NCI-H460 (cell line): ENCODE data around the gene SKIC8. TPM values are rescaled to one million over a fixed set of nuclear protein-coding genes. Genes with fewer than 3 reads are reported as not detected.

Experiments used
- DNase-seq: peaks from one replicate; pipeline ENCODE4 v3.0.0-alpha.2; 2016; ENCODE audit warnings: low read depth; ENCODE audit errors: extremely low read depth
- polyA plus RNA-seq: library from polyadenylated mRNA; depleted of rRNA; stranded (reverse); fragments of >200 nt; gene quantifications from 2 replicates; pipeline ENCODE4 v1.2.3, GENCODE V29; 2014; cell fraction: nucleus; rRNA removed
- total RNA-seq: library from RNA; depleted of rRNA; stranded (reverse); fragments of >200 nt; shearing (Covaris generic); gene quantifications from 2 replicates; pipeline ENCODE4 v1.2.3, GENCODE V29; 2014; rRNA removed

Gene SKIC8
- total RNA-seq, result 73.2 and 79.6 TPM in 2 replicates
- 130 and 187 TPM in 2 replicates for polyA plus RNA-seq

DNA sequence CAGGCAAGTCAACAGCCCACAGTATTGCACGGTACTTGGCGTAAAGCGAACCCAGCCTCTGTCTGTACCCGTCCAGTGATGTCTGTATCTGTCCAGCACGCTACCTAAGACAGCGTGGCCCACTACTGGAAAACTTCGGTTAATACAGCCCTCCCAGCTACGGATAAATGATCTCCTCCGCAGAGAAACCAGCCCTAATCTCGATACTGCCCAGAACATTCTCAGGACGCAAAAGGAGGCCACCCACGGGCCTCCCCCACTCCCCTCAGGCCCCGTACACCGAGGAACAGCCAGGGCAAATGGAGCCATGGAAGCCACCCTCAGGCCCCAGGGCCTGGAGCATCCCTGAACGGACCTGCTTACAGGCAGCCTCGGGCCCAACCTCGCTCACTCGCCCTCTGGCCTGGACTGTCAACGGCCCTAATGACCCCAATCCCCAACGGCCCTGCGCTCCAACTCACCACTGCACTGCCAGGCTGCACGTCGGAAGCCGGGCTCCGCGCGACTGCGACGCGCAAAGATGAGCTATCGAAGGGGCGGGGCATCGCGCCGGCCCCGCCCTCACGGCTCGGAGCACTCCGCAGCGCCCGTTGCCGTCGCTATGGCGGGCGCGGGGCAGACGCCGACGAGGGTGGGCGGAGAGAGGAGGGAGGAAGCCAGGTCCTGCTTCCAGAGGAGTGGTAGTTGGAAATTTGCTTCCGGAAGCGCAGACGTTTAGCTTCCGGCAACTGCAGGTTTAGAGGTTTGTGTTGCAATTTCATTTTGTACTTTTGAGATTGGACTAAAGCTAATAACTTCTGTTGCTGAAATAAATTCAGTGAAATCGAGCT is at the start of gene SKIC8:
Gene SKIC8 (minus strand): TSS at position 509 of the 830 bp plus-strand sequence. CDS start 3,923 bp downstream, outside the sequence.
- peak; percentile 86 for DNase-seq

DNA sequence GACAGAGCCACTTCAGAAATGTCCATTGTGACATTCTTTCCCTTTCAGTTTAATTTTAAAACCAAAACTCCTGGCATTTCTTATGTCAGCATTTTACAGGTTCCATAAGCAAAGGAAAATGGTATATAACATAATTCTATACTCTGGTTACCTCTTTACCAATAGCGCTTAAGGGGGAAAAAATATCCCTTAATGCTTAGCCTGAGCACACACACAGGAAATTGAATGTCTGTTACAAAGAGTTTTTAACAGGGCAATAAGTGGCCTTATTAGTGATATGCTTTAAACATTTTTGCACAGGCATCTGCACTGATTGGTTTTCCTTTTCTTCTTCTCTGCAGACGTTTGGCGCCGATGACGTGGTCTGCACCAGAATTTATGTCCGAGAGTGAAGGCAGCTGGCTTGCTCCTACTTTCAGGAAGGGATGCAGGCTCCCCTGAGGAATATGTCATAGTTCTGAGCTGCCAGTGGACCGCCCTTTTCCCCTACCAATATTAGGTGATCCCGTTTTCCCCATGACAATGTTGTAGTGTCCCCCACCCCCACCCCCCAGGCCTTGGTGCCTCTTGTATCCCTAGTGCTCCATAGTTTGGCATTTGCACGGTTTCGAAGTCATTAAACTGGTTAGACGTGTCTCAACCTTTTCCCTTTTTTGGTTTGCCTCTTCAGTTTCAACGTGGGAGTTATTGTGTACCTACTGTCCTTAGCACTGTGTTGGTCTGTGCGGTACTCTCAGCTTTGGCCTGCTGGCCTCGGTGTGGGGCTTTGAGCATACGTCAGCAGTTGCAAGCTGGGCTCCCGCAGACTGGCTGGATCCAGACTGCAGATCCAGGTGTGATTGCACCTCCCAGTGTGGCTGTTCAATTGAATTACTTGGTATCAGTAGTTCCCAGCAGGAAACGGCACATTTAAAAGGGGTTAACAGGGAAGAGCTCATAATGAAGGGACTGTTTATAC is 48.5 kb upstream of the SKIC8 start:
- DNase-seq, result no peak

DNA sequence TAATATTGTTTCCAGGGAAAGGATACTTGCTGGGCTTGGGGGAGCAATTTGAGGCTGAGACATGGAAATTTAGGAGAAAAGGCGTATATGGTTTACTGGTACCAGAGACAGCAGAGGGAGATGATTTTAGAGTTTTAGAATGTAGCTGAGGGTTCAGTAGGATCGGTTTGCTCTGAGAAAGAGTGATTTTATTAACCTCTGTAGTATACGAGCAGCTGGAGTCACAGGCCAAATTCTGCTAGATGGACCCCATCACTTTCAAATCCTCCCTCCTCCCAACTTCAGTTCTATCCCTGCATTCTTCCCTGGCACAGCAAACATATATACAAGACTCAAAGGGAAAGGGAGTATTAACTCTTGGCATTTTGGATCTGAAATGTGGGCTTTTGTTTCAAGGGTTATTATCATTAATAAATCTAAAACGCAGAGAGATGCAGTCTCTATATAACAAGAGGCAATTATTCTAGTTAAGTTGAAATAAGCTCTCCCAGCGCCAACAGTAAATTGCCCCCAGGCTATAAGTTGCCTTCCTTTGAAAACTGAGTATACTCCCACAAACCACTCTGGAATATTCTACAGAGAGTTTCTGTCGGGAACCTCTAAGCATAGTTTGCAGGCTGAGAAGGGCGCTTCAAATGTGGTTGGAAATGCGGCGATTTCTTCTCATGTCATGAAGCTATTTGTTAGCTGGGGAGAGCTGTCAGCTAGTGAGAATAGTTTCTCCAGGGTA is 46.2 kb upstream of the SKIC8 start:
- no peak for DNase-seq

DNA sequence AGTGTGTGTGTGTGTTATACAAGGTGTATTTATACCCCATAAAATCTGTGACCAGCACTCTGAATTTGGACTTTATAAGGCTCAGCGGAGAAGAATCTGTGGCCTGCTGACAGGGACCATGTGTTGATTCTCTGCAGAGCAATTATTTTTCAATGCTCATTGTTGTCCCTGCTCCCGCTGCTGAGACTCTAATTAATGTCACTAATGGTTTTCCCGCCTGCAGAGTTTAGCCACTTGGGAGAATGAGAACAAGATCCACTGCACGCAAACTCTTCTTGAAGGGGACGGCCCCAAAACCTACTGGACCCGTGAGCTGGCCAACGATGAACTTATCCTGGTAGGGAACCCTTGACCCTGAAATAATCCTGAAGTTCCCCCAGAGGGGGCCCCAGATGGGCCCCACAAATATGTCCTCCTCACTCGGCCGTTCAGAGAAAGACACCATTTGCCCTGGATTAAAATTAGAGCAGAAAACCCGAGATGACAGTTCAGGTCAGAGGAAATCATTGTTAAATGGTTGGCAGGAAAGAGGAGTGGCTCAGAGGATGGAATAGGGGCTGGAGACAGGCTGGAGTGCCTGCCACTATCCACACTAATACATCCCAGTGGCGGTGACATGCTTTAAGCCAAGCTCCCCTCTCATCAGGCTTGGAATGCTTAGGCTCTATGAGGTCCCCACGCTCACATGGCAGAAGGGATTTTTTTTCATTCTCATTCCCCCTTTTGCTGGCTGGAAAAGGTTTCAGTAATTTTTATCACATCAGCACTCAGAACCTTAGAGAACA is 44.1 kb upstream of the SKIC8 start:
- no peak for DNase-seq

DNA sequence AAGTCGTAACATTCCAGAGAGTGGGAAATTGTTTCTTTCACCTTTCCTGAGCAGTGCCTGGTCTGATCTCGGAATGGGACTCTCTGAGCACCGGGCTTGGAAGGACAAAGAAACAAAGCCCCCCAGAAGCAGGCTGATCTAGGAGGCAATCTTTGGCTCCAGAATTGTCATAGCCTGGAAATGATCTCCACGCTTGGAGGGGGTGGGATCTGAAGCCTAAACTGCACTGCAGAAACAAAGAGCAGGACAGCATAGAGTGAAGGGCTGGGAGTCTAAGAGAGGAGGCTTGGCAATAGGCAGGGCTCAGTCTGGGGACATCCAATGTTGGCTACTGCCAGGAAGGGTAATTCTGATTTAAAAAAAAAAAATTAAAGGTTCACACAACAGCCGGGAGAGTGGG is 42.6 kb upstream of the SKIC8 start:
- no peak for DNase-seq

DNA sequence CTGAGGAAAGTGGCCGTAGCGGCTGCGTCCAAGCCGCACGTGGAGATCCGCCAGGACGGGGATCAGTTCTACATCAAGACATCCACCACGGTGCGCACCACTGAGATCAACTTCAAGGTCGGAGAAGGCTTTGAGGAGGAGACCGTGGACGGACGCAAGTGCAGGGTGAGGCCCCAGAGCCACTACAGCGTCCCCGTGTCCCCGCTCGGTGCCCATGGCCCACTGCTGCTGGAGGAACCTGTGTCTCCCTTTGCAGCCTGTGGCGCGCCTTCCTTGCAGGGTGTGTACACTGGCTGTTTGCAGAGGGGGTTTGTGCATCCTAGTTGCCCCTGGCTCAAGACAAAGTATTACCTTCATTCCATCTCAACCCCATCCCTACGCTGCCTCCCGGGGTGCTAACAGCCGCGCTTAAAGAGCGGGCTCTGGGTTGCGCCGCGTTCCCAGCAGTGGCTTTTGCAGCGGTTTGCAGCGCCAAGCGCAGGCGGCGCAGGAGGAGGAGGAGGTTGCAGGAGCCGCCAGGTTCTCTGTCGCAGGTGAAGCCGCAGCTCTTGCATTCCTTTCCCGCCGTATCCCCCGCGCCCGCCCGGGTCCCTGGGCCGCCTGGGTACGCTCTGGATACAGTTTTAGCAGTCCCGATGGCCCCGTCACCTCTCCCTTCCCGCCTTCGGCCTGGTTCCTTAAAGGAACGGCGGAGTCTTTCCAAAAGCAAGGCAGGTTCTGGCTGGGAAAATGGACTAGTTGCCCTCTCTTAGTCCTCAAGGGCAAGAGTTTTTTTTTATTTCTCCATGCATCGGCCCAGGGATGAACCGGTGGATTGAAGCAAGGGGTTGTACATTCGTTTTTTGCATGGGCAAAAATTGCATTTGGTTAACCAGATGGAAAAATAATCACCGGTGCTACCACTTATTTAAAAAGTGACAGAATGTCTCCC is 41.9 kb upstream of the SKIC8 start:
- DNase-seq, result no peak

DNA sequence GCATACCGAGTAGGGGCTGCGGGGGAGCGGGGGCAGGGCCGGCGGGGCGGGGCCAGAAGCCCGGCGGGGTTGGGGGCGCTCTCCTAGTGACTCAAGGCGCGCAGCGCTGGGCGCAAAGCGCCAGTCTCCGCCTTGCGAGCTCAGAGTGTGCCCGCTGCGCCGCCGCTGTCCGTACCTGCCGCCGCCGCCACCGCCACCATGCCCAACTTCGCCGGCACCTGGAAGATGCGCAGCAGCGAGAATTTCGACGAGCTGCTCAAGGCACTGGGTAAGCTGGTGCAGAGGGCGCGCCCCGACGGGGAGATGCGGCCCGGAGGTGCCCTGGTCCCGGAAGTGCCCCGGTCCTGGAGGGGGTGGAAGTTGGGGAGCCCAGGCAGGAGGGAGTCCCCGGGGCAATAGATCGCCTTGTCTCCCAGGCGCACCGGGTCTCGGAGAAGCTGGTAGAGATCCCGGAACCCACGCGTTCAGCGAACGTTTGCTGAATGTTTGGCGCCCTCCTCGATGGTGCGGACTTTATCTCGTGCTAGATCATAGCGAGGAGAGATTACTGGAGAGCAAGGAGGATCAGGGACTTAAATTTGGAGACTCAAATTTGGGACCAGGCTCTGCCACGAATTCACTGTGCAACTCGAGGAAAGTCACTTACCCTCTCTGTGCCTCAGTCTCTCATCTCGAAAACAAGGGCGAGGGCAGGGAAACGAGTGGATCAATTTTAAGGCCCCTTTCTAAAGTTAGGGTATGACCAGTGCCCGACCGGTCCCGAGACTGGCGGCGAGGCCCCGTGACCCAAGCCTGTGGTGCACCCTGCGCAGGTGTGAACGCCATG is 41.0 kb upstream of the SKIC8 start, which contains the start of gene CRABP1:
Gene CRABP1 (plus strand): TSS at position 123 of the 826 bp plus-strand sequence. CDS start 76 bp downstream, at position 199.
- no peak for DNase-seq

DNA sequence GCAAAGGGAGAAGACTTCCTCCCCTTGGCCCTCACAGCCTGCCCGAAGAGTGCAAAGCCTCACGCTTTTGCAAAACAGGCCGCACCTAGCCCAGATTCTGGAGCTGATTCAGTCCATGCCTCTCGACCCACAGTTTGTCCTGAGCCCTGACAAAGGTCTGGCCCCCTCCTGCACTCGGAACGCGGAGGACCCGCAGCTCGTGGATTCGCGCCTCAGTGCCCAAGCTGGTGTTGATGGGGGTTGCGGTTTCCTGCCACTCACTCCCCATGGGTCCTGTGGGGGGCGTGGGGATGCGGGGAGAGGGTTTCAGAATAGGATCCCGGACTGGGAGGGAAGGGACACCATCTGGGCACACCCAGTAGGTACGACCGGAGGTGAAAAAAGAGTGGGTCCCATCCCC is 40.1 kb upstream of the SKIC8 start:
- DNase-seq, result no peak

DNA sequence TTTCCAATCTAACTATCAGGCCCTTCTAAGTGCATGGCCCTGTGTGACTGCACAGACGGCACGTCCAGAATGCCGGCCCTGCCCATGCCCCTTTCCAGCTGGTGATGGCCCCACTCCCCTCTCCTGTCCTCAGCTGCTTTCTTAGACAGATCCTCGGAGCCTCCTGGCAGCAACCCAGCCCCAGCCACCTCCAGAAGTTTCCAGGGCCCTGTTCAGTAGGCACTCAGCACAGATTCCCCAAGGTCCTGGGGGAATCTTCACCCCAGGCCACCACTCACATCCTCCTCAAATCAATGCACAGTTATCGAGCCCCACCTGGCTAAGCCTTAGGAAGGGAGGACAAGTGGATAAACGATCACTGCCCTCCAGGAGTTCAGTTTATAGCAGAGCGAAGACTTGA is 39.4 kb upstream of the SKIC8 start:
- DNase-seq, result no peak

DNA sequence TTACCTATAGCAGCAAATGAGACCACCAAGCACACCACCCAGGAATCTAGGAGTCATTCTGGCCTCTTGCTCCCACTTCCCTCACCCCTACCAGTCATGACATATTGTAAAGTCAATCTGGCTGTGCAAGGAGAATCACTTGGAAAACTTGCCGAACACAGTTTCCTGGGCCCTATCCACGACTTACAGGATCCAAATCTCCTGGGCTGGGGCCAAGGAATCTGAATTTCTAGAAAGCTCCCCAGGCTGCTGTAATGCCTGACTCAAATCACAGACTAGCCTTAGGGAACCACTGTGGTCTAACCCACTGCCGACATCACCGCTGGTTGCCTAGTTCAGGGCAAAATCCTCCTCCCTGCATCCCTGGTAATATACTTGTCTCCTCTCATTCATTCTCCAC is 36.6 kb upstream of the SKIC8 start:
- no peak for DNase-seq

DNA sequence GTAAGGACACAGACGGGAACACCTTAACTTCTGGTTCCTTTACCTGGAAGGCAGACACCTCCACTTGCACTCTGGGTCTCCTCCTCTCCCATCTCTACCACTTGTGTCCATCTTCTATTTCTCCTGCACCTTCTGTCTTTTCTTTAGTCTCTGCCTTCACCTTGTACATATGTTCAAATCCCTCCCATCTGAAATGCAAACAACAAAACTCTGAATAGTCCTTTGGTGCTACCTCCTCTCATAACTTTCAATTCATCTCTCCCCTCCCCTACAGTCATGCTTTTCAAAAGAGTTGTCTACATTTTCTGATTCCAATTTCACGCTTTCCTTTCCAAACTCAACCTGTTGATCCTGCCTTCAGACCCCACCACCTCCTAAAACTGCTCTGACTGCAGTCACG is 35.4 kb upstream of the SKIC8 start:
- DNase-seq, result no peak

DNA sequence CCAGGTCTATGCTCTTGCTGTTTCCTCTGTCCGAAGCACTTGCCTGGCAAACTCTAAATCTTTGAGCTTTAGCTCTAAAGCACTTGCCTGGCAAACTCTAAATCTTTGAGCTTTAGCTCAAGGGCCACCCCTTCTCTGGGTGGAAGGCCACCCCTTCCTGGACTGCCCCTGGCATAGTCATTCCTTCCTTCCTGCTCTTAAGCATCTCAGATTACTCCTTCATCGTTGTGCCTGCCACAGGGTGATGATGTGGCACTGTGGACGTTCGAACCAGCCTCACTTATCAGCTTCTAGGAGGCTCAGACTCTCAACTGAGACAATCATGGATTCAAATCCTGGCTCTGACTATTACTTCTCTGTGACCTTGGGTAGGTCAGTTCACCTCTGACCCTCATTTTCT is 30.2 kb upstream of the SKIC8 start:
- DNase-seq, result no peak

DNA sequence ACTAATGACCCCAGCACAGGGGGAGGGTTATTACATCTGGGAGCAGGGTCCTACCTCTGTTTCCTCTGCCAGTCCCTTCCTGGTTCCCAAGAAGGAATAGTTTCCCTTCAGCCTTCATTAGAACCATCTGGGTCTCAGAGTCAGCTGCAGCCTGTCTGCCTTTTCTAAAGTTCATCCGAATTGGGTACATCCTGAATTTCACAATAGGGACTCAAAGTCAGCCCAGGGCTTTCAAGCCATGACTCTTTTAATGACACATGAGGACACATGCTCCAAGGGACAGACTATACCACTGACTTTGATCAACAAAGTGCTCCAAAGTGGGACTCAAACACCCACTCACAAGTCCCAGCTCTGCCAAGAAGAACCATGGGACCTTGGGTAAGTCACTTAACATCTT is 28.1 kb upstream of the SKIC8 start:
- no peak for DNase-seq

DNA sequence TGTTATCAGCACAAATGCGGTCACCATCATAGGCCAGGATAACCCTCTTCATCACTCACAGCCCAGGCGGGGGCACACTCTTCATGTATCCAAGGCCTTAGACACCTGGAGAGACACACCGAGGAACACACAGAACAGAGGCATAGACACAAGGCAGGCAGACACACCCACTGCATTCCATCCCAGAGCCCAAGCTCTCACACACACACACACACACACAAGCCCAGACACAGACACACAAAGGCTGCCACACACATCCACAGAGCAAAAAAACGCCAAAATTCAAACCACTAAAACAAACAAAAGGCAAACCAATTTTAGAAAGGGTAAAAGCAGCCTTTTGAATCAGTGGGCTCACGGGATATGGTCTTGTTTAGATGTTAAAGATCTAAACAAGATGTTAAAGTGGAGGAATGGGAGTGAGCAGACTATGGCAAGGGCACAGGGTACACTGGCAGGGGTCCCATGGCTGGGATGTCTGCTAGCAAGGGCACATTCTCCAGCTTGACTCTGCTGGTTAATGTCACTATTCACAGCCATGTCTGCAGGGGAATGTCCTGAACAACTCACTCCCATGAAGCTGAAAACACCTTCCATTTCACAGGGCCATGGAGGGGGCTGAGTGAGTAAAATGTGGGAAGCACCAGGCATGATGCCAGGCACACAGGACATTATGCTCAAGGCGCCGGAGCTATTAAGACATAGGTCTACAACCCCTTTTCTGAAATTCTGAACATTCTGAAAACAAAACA is 25.9 kb upstream of the SKIC8 start:
- DNase-seq, result no peak

DNA sequence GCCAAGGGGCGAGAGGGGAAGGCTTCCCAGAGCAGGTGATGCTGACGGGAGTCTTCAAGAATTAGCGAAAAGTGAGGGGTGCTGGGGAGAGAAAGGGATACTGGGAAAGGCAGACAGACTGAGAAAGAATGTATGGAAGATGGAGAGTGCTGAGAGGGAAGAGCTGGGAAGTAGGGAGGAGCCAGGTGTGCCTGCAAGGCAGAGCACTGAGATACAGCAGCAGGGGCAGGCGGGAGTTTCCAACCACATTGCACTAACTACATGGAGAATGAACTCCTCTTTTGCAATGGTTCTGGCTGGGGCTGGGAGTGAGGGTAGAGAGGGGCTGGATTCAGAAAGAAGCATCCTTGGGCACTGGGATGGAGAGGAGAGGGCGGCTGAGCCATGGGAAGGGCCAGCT is 24.7 kb upstream of the SKIC8 start:
- DNase-seq, result no peak

DNA sequence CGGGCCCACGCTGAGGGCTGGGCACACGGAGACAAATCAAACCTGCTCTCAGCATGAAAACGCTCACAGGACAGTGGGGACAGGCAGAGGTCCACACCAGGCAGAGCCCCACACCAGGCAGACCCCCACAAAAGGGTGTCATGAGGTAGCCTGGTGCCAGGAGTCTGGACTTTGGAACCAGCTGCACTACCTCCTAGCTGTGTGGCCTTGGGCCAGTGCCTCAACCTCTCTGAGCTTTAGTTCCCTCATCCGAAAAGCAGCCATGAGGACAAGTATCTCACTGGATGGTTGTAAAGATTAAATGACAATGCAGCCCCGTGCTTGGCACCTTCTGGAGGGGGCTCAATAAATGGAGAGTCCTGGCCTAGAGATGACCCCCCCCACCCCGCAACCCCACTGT is 24.3 kb upstream of the SKIC8 start:
- DNase-seq, result no peak
